GM18507 (cell line): ENCODE measurements around the gene ANKRD39.
"Not testable (repeated sequence)": the region's sequence is repeated elsewhere in the genome, so short reads cannot be mapped to it uniquely, and the experiment has no call there.

Source experiments
- DNase-seq: peaks from one replicate; pipeline ENCODE4 v3.0.0; 2011; ENCODE audit warnings: low read depth; ENCODE audit not compliant: insufficient read length; ENCODE audit errors: extremely low spot score
- FAIRE-seq: peaks from 2 replicates; lab custom pipeline; 2011; peaks lifted over from hg19 to GRCh38; lab: Jason Lieb, UNC

ANKRD39 gene

GRCh38 chr2:96857667-96858372 lies at the start of gene ANKRD39:
ANKRD39 (minus strand) TSS chr2:96858016; CDS start chr2:96857987, 29 bp downstream.
- FAIRE-seq: peak; percentile 95
- peak; percentile 98 for DNase-seq

- FAIRE-seq: no peak
- DNase-seq: no peak
Measured at GRCh38 chr2:96906729-96907114, 48.9 kb upstream of the ANKRD39 start.

GRCh38 chr2:96903815-96904214 lies 46.0 kb upstream of the ANKRD39 start:
- no peak for DNase-seq
- FAIRE-seq: no peak

GRCh38 chr2:96903318-96903717 lies 45.5 kb upstream of the ANKRD39 start:
- no peak for DNase-seq
- FAIRE-seq: no peak

- DNase-seq (no peak), FAIRE-seq (no peak)
Measured at GRCh38 chr2:96900237-96900636, 42.4 kb upstream of the ANKRD39 start.

GRCh38 chr2:96899413-96899741 lies 41.6 kb upstream of the ANKRD39 start:
- DNase-seq (no peak), FAIRE-seq (no peak)

GRCh38 chr2:96898641-96899412 lies 41.0 kb upstream of the ANKRD39 start:
- FAIRE-seq: no peak
- no peak for DNase-seq

GRCh38 chr2:96898135-96898505 lies 40.3 kb upstream of the ANKRD39 start:
- no peak for FAIRE-seq

GRCh38 chr2:96897491-96898134 lies 39.8 kb upstream of the ANKRD39 start:
- FAIRE-seq: no peak
- no peak for DNase-seq

More at GRCh38 chr2:96898135-96898505, 40.3 kb upstream of the ANKRD39 start:
- no peak for DNase-seq

GRCh38 chr2:96895746-96896651 lies 38.2 kb upstream of the ANKRD39 start:
- DNase-seq: no peak
- FAIRE-seq: no peak

GRCh38 chr2:96895032-96895745 lies 37.4 kb upstream of the ANKRD39 start:
- DNase-seq (no peak), FAIRE-seq (no peak)

GRCh38 chr2:96894151-96894531 lies 36.3 kb upstream of the ANKRD39 start:
- FAIRE-seq: no peak
- no peak for DNase-seq

- FAIRE-seq (no peak), DNase-seq (no peak)
Measured at GRCh38 chr2:96893289-96894150, 35.7 kb upstream of the ANKRD39 start.

GRCh38 chr2:96891591-96892333 lies 33.9 kb upstream of the ANKRD39 start:
- FAIRE-seq (no peak), DNase-seq (no peak)

GRCh38 chr2:96890726-96891385 lies 33.0 kb upstream of the ANKRD39 start:
- no peak for FAIRE-seq
- no peak for DNase-seq

GRCh38 chr2:96890252-96890651 lies 32.4 kb upstream of the ANKRD39 start:
- no peak for FAIRE-seq
- no peak for DNase-seq

- FAIRE-seq: not testable (repeated sequence)
Measured at GRCh38 chr2:96889502-96889901, 31.7 kb upstream of the ANKRD39 start.

More at GRCh38 chr2:96889502-96889901, 31.7 kb upstream of the ANKRD39 start:
- DNase-seq: not testable (repeated sequence)
